ENCODE measurements around the gene CALML6. TPM values are rescaled to one million over a fixed set of nuclear protein-coding genes. Genes with fewer than 3 reads are reported as not detected.

CALML6 gene
- total RNA-seq, 2 experiments from 2014 or later, result 0.47 to 0.69 TPM

DNA sequence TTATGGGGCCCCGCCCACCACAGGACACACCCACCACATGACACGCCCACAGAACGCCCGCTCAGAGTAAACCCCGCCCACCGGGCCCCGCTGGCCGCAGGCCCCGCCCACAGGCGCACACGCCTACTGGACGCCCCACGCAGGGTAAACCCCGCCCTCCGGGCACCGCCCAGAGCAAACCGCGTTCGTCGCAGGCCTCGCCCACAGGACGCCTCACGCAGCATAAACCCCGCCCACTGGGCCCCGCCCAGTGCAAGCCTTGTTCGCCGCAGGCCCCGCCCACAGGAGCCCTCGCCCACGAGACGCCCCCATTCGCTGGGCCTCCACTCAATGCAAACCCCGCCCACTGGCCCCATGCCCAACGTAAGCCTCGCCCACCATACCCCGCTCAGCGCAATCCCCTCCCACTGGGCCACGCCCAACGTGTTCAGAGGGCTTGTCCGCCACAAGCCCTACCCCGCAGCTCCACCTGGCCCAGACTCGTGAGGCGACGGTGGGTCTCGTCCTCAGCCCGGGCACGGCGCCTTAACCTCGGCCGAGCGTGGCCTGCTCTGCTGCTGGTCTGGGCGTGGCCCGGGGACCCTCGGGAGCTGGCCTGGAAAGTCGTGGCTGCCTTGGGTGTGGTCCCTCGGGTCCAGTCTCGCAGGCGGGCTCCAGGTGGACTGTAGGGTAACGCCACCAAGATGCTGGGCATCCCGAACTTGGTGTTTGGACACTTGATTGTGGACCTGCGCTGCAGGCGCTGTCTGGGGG, 4.4 kb downstream of the CALML6 start:
- intact Hi-C loops (cut with DNase I, micrococcal nuclease), result loop anchor here (1.0 to 5.0 kb wide), 2 partner anchors 10 to 213 kb away; no protein-coding TSS in a partner anchor
- Mint-ChIP-seq H3K36me3 (ENCODE audit: low read depth) (no peaks in the 10 kb centered on the region), H3K27ac (peak overlapping the region; percentile 81), H3K4me1 (ENCODE audit: low read depth) (peaks cover 4% of the 10 kb centered on the region), H3K27me3 (no peaks in the 10 kb centered on the region), H3K9me3 (no peaks in the 10 kb centered on the region), H3K4me3 (peak overlapping the region; percentile 72)
- H3K27me3 ChIP-seq (ENCODE audit: control insufficient read depth in 1 of 2, insufficient read depth in 2 of 2, low read length in 2 of 2), result no peaks in the 10 kb centered on the region
- peak overlapping the region; percentile 50 for H3K4me3 ChIP-seq (ENCODE audit: low read length)
- H3K27ac ChIP-seq (ENCODE audit: low read depth in 1 of 2, low read length in 2 of 2), result peak overlapping the region; percentile 41 to 52
- ChIA-PET CTCF (interaction anchor here (3.1 kb wide), 1 partner anchor 10 kb away, joined by 13 read pairs; no protein-coding TSS in a partner anchor), POLR2A (interaction anchor here (0.8 kb wide), 1 partner anchor 10 kb away, joined by 5 read pairs; no protein-coding TSS in a partner anchor)
- H3K9me3 ChIP-seq (ENCODE audit: control insufficient read depth in 1 of 2, insufficient read depth in 1 of 2, low read length in 2 of 2), result no peaks in the 10 kb centered on the region
- H3K36me3 ChIP-seq (ENCODE audit: insufficient read depth, low read length), result no peaks in the 10 kb centered on the region
- TF ChIP-seq, protein P1, sequence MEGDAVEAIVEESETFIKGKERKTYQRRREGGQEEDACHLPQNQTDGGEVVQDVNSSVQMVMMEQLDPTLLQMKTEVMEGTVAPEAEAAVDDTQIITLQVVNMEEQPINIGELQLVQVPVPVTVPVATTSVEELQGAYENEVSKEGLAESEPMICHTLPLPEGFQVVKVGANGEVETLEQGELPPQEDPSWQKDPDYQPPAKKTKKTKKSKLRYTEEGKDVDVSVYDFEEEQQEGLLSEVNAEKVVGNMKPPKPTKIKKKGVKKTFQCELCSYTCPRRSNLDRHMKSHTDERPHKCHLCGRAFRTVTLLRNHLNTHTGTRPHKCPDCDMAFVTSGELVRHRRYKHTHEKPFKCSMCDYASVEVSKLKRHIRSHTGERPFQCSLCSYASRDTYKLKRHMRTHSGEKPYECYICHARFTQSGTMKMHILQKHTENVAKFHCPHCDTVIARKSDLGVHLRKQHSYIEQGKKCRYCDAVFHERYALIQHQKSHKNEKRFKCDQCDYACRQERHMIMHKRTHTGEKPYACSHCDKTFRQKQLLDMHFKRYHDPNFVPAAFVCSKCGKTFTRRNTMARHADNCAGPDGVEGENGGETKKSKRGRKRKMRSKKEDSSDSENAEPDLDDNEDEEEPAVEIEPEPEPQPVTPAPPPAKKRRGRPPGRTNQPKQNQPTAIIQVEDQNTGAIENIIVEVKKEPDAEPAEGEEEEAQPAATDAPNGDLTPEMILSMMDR (IDR thresholded peaks at IDR 0.05), result no peak
- ATAC-seq (ENCODE audit: poor library complexity) (peak; percentile 89), DNase-seq (peak; percentile 99 to 100 (median 100))
- H3K4me1 ChIP-seq (ENCODE audit: insufficient read depth, low read length), result peaks cover 26% of the 10 kb centered on the region

DNA sequence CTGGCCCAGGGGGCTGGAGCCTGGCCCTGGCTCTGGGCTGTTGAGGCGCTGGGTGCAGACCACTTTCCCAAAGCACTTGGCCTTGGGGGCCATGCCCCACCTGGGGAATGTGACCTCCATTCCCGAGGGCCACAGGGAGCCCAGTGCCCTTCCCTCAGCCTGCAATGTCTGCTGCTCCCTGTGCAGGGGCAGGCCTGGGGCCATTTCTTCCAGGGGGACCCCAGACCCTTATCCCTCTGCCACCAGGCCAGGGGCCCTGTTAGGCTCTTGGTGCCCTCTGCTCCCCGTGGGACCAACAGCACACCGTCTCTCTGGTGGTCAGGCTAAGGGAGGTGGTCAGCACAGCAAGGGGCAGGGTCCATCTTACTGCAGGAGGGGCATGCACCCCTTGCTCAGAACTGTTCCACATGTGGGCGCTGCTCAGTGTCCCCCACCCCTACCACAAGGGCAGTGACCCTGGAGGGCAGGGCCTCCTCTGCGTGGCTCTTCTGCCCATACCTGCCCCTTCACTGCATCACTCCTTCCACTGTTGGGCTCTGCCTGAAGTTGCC, 5.1 kb downstream of the CALML6 start:
- Histone ChIP-seq H3K4me1 (ENCODE audit: insufficient read depth, low read length) (peaks cover 26% of the 10 kb centered on the region), H3K27me3 (ENCODE audit: control insufficient read depth in 1 of 2, insufficient read depth in 2 of 2, low read length in 2 of 2) (no peaks in the 10 kb centered on the region), H3K36me3 (ENCODE audit: insufficient read depth, low read length) (no peaks in the 10 kb centered on the region), H3K4me3 (ENCODE audit: low read length) (peak overlapping the region; percentile 50), H3K27ac (ENCODE audit: low read depth in 1 of 2, low read length in 2 of 2) (peak overlapping the region; percentile 41 to 52), H3K9me3 (ENCODE audit: control insufficient read depth in 1 of 2, insufficient read depth in 1 of 2, low read length in 2 of 2) (no peaks in the 10 kb centered on the region)
- TF ChIP-seq, protein P1 (IDR thresholded peaks at IDR 0.05), result no peak
- no peak overlapping the region for H3K4me3 Mint-ChIP-seq
- peaks cover 4% of the 10 kb centered on the region for H3K4me1 Mint-ChIP-seq (ENCODE audit: low read depth)
- H3K9me3 Mint-ChIP-seq, result no peaks in the 10 kb centered on the region
- no peak overlapping the region for H3K27ac Mint-ChIP-seq
- ChIA-PET CTCF (interaction anchor here (3.1 kb wide), 1 partner anchor 11 kb away, joined by 13 read pairs; no protein-coding TSS in a partner anchor), POLR2A (interaction anchor here (0.8 kb wide), 2 partner anchors 11 kb away, joined by 3 to 5 read pairs; no protein-coding TSS in a partner anchor)
- H3K36me3 Mint-ChIP-seq (ENCODE audit: low read depth), result no peaks in the 10 kb centered on the region
- ATAC-seq (ENCODE audit: poor library complexity) (no peak), DNase-seq (peak in 1 of 14 experiments; percentile 59)
- intact Hi-C loops (cut with DNase I, micrococcal nuclease), result no loop called here
- no peaks in the 10 kb centered on the region for H3K27me3 Mint-ChIP-seq

- H3K9me3 ChIP-seq (ENCODE audit: control insufficient read depth in 1 of 2, insufficient read depth in 1 of 2, low read length in 2 of 2), result no peaks in the 10 kb centered on the region
- ATAC-seq (ENCODE audit: poor library complexity) (no peak), DNase-seq (peak in 1 of 14 experiments; percentile 60)
- intact Hi-C loops (cut with DNase I, micrococcal nuclease), result no loop called here
- no peaks in the 10 kb centered on the region for H3K27me3 ChIP-seq (ENCODE audit: control insufficient read depth in 1 of 2, insufficient read depth in 2 of 2, low read length in 2 of 2)
- no peak overlapping the region for H3K27ac ChIP-seq (ENCODE audit: low read depth in 1 of 2, low read length in 2 of 2)
- H3K36me3 ChIP-seq (ENCODE audit: insufficient read depth, low read length), result no peaks in the 10 kb centered on the region
- no peaks in the 10 kb centered on the region for H3K36me3 Mint-ChIP-seq (ENCODE audit: low read depth)
- H3K4me3 Mint-ChIP-seq, result no peak overlapping the region
- no peak overlapping the region for H3K4me3 ChIP-seq (ENCODE audit: low read length)
- H3K27me3 Mint-ChIP-seq, result no peaks in the 10 kb centered on the region
- POLR2A ChIA-PET, result interaction anchor here (0.8 kb wide), 1 partner anchor 12 kb away, joined by 3 read pairs; no protein-coding TSS in a partner anchor
- H3K9me3 Mint-ChIP-seq, result no peaks in the 10 kb centered on the region
- CTCF ChIA-PET, result interaction anchor here (3.1 kb wide), 1 partner anchor 12 kb away, joined by 13 read pairs; no protein-coding TSS in a partner anchor
- peaks cover 26% of the 10 kb centered on the region for H3K4me1 ChIP-seq (ENCODE audit: insufficient read depth, low read length)
- no peak overlapping the region for H3K27ac Mint-ChIP-seq
- TF ChIP-seq, protein P1 (IDR thresholded peaks at IDR 0.05), result no peak
- peaks cover 4% of the 10 kb centered on the region for H3K4me1 Mint-ChIP-seq (ENCODE audit: low read depth)
Measured at GRCh38 chr1:1920608-1921458, 5.8 kb downstream of the CALML6 start.

All from CD4-positive, alpha-beta T cell (primary cell).